ENCODE measurements around the gene KRT36.

KRT36 gene

GRCh38 chr17:41475421-41475820 lies 14.3 kb downstream of the KRT36 start:
- DNase-seq = no peak

GRCh38 chr17:41474863-41475262 lies 14.8 kb downstream of the KRT36 start:
- no peak for DNase-seq

- no peak for DNase-seq
These were observed 21.4 kb downstream of the KRT36 start for GRCh38 chr17:41468346-41468745.

- no peak for DNase-seq
These were observed 22.1 kb downstream of the KRT36 start for GRCh38 chr17:41467561-41467960.

- DNase-seq = no peak
These were observed 22.7 kb downstream of the KRT36 start, which contains the start of gene KRT32 for GRCh38 chr17:41466988-41467387. KRT32 (minus strand) TSS chr17:41467386; CDS start chr17:41467325, 61 bp downstream.

GRCh38 chr17:41464682-41465081 lies 25.0 kb downstream of the KRT36 start:
- no peak for DNase-seq

- no peak for DNase-seq
These were observed 25.5 kb downstream of the KRT36 start for GRCh38 chr17:41464173-41464572.

GRCh38 chr17:41463746-41464145 lies 26.0 kb downstream of the KRT36 start:
- no peak for DNase-seq

- DNase-seq = no peak
These were observed 27.0 kb downstream of the KRT36 start for GRCh38 chr17:41462705-41463104.

GRCh38 chr17:41457676-41458075 lies 32.0 kb downstream of the KRT36 start:
- DNase-seq = no peak

- DNase-seq = no peak
These were observed 33.5 kb downstream of the KRT36 start for GRCh38 chr17:41456204-41456603.

- DNase-seq = no peak
These were observed 34.5 kb downstream of the KRT36 start for GRCh38 chr17:41455236-41455635.

- DNase-seq = no peak
These were observed 36.6 kb downstream of the KRT36 start for GRCh38 chr17:41453066-41453465.

GRCh38 chr17:41452281-41452680 lies 37.4 kb downstream of the KRT36 start:
- DNase-seq = no peak

- no peak for DNase-seq
These were observed 38.5 kb downstream of the KRT36 start for GRCh38 chr17:41451154-41451728.

- no peak for DNase-seq
These were observed 40.7 kb downstream of the KRT36 start for GRCh38 chr17:41449008-41449407.

- DNase-seq = no peak
These were observed 41.2 kb downstream of the KRT36 start for GRCh38 chr17:41448506-41448905.

- no peak for DNase-seq
These were observed 42.9 kb downstream of the KRT36 start for GRCh38 chr17:41446806-41447205.

GRCh38 chr17:41444640-41445039 lies 45.1 kb downstream of the KRT36 start:
- no peak for DNase-seq

GRCh38 chr17:41444186-41444585 lies 45.5 kb downstream of the KRT36 start:
- DNase-seq = no peak

- DNase-seq = no peak
These were observed 47.0 kb downstream of the KRT36 start for GRCh38 chr17:41442739-41443138.

- no peak for DNase-seq
These were observed 49.1 kb downstream of the KRT36 start, which contains the start of gene KRT38 for GRCh38 chr17:41440531-41441033. KRT38 (minus strand) TSS chr17:41440983; CDS start chr17:41440921, 62 bp downstream.

GRCh38 chr17:41439375-41439774 lies 50.3 kb downstream of the KRT36 start:
- DNase-seq = no peak

GRCh38 chr17:41437769-41438168 lies 51.9 kb downstream of the KRT36 start:
- DNase-seq = no peak

GRCh38 chr17:41437254-41437653 lies 52.5 kb downstream of the KRT36 start:
- no peak for DNase-seq

Data from SIG-M5 (cell line).